ENCODE measurements around the gene GLIS2.

GLIS2 gene

GRCh38 chr16:4324492-4325252, 8.8 kb downstream of the GLIS2 start:
- DNase-seq (ENCODE audit: low read depth), result no peak
- no peak for TF ChIP-seq MAX (IDR thresholded peaks at IDR 0.05; ENCODE audit: low read depth, low read length)
- no peak for TF ChIP-seq CTCF (IDR thresholded peaks at IDR 0.05; ENCODE audit: low read depth, low read length)
- no peak for TF ChIP-seq MYC (IDR thresholded peaks at IDR 0.05; ENCODE audit: low read depth, low read length)
- no peak for TF ChIP-seq POLR2A (IDR thresholded peaks at IDR 0.05; ENCODE audit: extremely low read depth, insufficient read length)
- no peak overlapping the region for H3K4me3 ChIP-seq (ENCODE audit: low read depth, low read length)

GRCh38 chr16:4325253-4325758, 9.4 kb downstream of the GLIS2 start:
- TF ChIP-seq CTCF (IDR thresholded peaks at IDR 0.05; ENCODE audit: low read depth, low read length) (no peak), MAX (IDR thresholded peaks at IDR 0.05; ENCODE audit: low read depth, low read length) (no peak), MYC (IDR thresholded peaks at IDR 0.05; ENCODE audit: low read depth, low read length) (no peak), POLR2A (IDR thresholded peaks at IDR 0.05; ENCODE audit: extremely low read depth, insufficient read length) (no peak)
- H3K4me3 ChIP-seq (ENCODE audit: low read depth, low read length), result no peak overlapping the region
- peak; percentile 67 for DNase-seq (ENCODE audit: low read depth)

- no peak for TF ChIP-seq POLR2A (IDR thresholded peaks at IDR 0.05; ENCODE audit: extremely low read depth, insufficient read length)
- no peak for TF ChIP-seq CTCF (IDR thresholded peaks at IDR 0.05; ENCODE audit: low read depth, low read length)
- TF ChIP-seq MAX (IDR thresholded peaks at IDR 0.05; ENCODE audit: low read depth, low read length), result no peak
- H3K4me3 ChIP-seq (ENCODE audit: low read depth, low read length), result no peak overlapping the region
- peak; percentile 64 for DNase-seq (ENCODE audit: low read depth)
These were observed 11.6 kb downstream of the GLIS2 start for GRCh38 chr16:4327386-4328045.

GRCh38 chr16:4328046-4328781, 12.3 kb downstream of the GLIS2 start:
- DNase-seq (ENCODE audit: low read depth), result peak; percentile 88
- no peak overlapping the region for H3K4me3 ChIP-seq (ENCODE audit: low read depth, low read length)
- TF ChIP-seq MAX (IDR thresholded peaks at IDR 0.05; ENCODE audit: low read depth, low read length), result peak; percentile 10; the same call in 1 of the 2 replicates
- TF ChIP-seq MYC (IDR thresholded peaks at IDR 0.05; ENCODE audit: low read depth, low read length), result 0 out of 2 replicates have a peak, but pooled peaks have one; percentile 20
- TF ChIP-seq CTCF (IDR thresholded peaks at IDR 0.05; ENCODE audit: low read depth, low read length), result peak; percentile 53
- peak; percentile 13 for TF ChIP-seq POLR2A (IDR thresholded peaks at IDR 0.05; ENCODE audit: extremely low read depth, insufficient read length)
